HepG2 (cell line): Measurements from ENCODE around the gene TCFL5. TPM values are rescaled to one million over a fixed set of nuclear protein-coding genes. Genes with fewer than 3 reads are reported as not detected.

ENCODE experiments used
- ATF7-NPFF ChIP-seq: sonication (generic); formaldehyde crosslinking; IDR thresholded peaks from 2 replicates; pipeline ENCODE4 v1.8.1; 2023; ENCODE audit warnings: mild to moderate bottlenecking, low read depth, missing genetic modification reagents, moderate library complexity
- CENPX ChIP-seq: sonication (generic); formaldehyde crosslinking; IDR thresholded peaks from 2 replicates; pipeline ENCODE4 v1.9.0; 2021; ENCODE audit warnings: mild to moderate bottlenecking, missing genetic modification reagents, moderate library complexity
- FOXK2 ChIP-seq: fragments of 450-650 bp; IDR thresholded peaks from 2 replicates; pipeline ENCODE4 v1.6.1; 2016
- NR2F2 ChIP-seq: IDR thresholded peaks from 2 replicates; pipeline ENCODE4 v1.6.1; 2012; ENCODE audit warnings: low read depth, inconsistent platforms, borderline replicate concordance
- TMF1 ChIP-seq: sonication (generic); formaldehyde crosslinking; IDR thresholded peaks from 2 replicates; pipeline ENCODE4 v1.8.1; 2022; ENCODE audit warnings: low read depth, missing genetic modification reagents
- WIZ ChIP-seq: sonication (generic); formaldehyde crosslinking; IDR thresholded peaks from 2 replicates; pipeline ENCODE4 v1.5.1; 2020; ENCODE audit warnings: mild to moderate bottlenecking, missing genetic modification reagents
- ZC3H4 ChIP-seq: sonication (generic); formaldehyde crosslinking; IDR thresholded peaks from 2 replicates; pipeline ENCODE4 v1.4.0; 2020; ENCODE audit warnings: missing genetic modification reagents, borderline replicate concordance
- ZMYM2 ChIP-seq: sonication (generic); formaldehyde crosslinking; IDR thresholded peaks from 2 replicates; pipeline ENCODE4 v1.8.0; 2022; ENCODE audit warnings: mild to moderate bottlenecking, missing genetic modification reagents
- ZNF207 ChIP-seq: fragments of 450-650 bp; IDR thresholded peaks from 2 replicates; pipeline ENCODE4 v1.6.1; 2016; ENCODE audit warnings: antibody characterized with exemption, borderline replicate concordance
- ZNF335 ChIP-seq: sonication (generic); formaldehyde crosslinking; IDR thresholded peaks from 2 replicates; pipeline ENCODE4 v1.4.0; 2020; ENCODE audit warnings: missing genetic modification reagents
- ZNF34 ChIP-seq: sonication (generic); formaldehyde crosslinking; IDR thresholded peaks from 2 replicates; pipeline ENCODE4 v1.4.0; 2020; ENCODE audit warnings: mild to moderate bottlenecking, missing genetic modification reagents, borderline replicate concordance
- ZNF451 ChIP-seq: sonication (generic); formaldehyde crosslinking; IDR thresholded peaks from 2 replicates; pipeline ENCODE4 v1.5.0; 2020; ENCODE audit warnings: mild to moderate bottlenecking, missing genetic modification reagents
- ZNF569 ChIP-seq: sonication (generic); formaldehyde crosslinking; IDR thresholded peaks from 2 replicates; pipeline ENCODE4 v1.5.0; 2020; ENCODE audit warnings: mild to moderate bottlenecking, missing genetic modification reagents, moderate library complexity, borderline replicate concordance
- ZNF614 ChIP-seq: IDR thresholded peaks from 2 replicates; pipeline ENCODE4 v1.6.1; 2018; ENCODE audit warnings: missing biosample characterization, missing genetic modification reagents, inconsistent platforms, borderline replicate concordance
- ZNF670 ChIP-seq: sonication (generic); formaldehyde crosslinking; IDR thresholded peaks from 2 replicates; pipeline ENCODE4 v1.8.0; 2022; ENCODE audit warnings: mild to moderate bottlenecking, missing genetic modification reagents, borderline replicate concordance
- ZNF775 ChIP-seq: sonication (generic); formaldehyde crosslinking; IDR thresholded peaks from 2 replicates; pipeline ENCODE4 v1.4.0; 2020; ENCODE audit warnings: missing genetic modification reagents, mild to moderate bottlenecking, moderate library complexity, borderline replicate concordance
- ZNF781 ChIP-seq: sonication (generic); formaldehyde crosslinking; IDR thresholded peaks from 2 replicates; pipeline ENCODE4 v1.5.1; 2020; ENCODE audit warnings: borderline replicate concordance, mild to moderate bottlenecking, missing genetic modification reagents; ENCODE audit errors: not compliant biosample characterization
- ZNF841 ChIP-seq: sonication (generic); formaldehyde crosslinking; IDR thresholded peaks from 2 replicates; pipeline ENCODE4 v1.8.1; 2023; ENCODE audit warnings: missing genetic modification reagents, borderline replicate concordance
- polyA plus RNA-seq, 8 experiments: library from polyadenylated mRNA; depleted of rRNA in 3 of 8; stranded (reverse) in 7 of 8; unstranded in 1 of 8; fragments of >200 nt; fragmentation: Illumina TruSeq in 4 of 8; extraction: Trizol in 4 of 8; gene quantifications; 2 replicates each; pipeline versions ENCODE4 v1.2.1 to v1.2.3, GENCODE V29; 2011 to 2016; ENCODE audit warnings: low read depth in 4 of 8, missing spikeins in 1 of 8, mixed read lengths in 1 of 8; ENCODE audit not compliant: insufficient read depth in 1 of 8
- total RNA-seq, 5 experiments: library from RNA; depleted of rRNA; stranded (reverse); fragments of >200 nt; fragmentation: Illumina TruSeq; extraction: Trizol; gene quantifications; 2 replicates each; pipeline ENCODE4 v1.2.3, GENCODE V29; 2016; ENCODE audit warnings: low read depth in 1 of 5
- TF ChIP-seq, protein P1 (sequence below): sonication (generic); formaldehyde crosslinking; IDR thresholded peaks from 2 replicates; pipeline ENCODE4 v1.4.0; 2020; ENCODE audit warnings: missing genetic modification reagents, mild to moderate bottlenecking, borderline replicate concordance
- TF ChIP-seq, protein P2 (sequence below): IDR thresholded peaks from 2 replicates; pipeline ENCODE4 v1.6.1; 2016; ENCODE audit warnings: low read depth, missing genetic modification reagents, missing compliant biosample characterization
- TF ChIP-seq, protein P3 (sequence below): sonication (generic); formaldehyde crosslinking; IDR thresholded peaks from 2 replicates; pipeline ENCODE4 v1.5.1; 2020; ENCODE audit warnings: missing genetic modification reagents, mild to moderate bottlenecking, borderline replicate concordance
- TF ChIP-seq, protein P4 (sequence below): sonication (generic); formaldehyde crosslinking; IDR thresholded peaks from 2 replicates; pipeline ENCODE4 v1.5.0; 2020; ENCODE audit warnings: mild to moderate bottlenecking, missing genetic modification reagents, moderate library complexity

Gene TCFL5
- total and polyA plus RNA-seq, 2 of the 13 experiments (the other 11 are each of a cell fraction or from before 2014, with no cell fraction given): 14.8 to 20.0 TPM

DNA sequence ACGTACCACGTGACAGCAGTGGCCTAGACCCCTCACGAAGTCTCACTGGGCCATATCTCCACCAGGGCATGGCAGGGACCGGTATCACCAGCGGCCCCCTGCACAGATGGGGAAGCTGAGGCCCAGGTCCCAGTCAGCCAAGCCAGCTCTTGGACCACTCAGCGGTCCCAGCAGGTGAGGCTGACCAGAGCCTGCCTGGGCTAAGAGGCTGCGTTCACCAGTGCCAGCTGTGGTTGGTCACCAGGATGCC is 67.9 kb downstream of the TCFL5 start (continued):
- TF ChIP-seq ZNF614 (CRISPR knock-in tag) (peak; percentile 31; the same call in 1 of the 2 replicates), ZNF207 (no peak), ZNF335 (CRISPR knock-in tag) (no peak), NR2F2 (no peak), TMF1 (CRISPR knock-in tag) (no peak), ZNF569 (CRISPR knock-in tag) (no peak), FOXK2 (no peak), ZNF781 (CRISPR knock-in tag) (peak; percentile 85), WIZ (CRISPR knock-in tag) (no peak), ZC3H4 (CRISPR knock-in tag) (no peak; the same call in 1 of the 2 replicates), ZNF34 (no peak), ZNF670 (no peak), ZNF775 (CRISPR knock-in tag) (no peak), ZNF841 (no peak), ZMYM2 (CRISPR knock-in tag) (peak; percentile 84; the same call in 1 of the 2 replicates), ZNF451 (CRISPR knock-in tag) (peak; percentile 52; the same call in 1 of the 2 replicates), ATF7-NPFF (CRISPR knock-in tag) (no peak), CENPX (CRISPR knock-in tag) (no peak)
- TF ChIP-seq, protein P1, sequence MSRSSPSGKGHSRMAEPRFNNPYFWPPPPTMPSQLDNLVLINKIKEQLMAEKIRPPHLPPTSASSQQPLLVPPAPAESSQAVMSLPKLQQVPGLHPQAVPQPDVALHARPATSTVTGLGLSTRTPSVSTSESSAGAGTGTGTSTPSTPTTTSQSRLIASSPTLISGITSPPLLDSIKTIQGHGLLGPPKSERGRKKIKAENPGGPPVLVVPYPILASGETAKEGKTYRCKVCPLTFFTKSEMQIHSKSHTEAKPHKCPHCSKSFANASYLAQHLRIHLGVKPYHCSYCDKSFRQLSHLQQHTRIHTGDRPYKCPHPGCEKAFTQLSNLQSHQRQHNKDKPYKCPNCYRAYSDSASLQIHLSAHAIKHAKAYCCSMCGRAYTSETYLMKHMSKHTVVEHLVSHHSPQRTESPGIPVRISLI: no peak
- TF ChIP-seq, protein P2, sequence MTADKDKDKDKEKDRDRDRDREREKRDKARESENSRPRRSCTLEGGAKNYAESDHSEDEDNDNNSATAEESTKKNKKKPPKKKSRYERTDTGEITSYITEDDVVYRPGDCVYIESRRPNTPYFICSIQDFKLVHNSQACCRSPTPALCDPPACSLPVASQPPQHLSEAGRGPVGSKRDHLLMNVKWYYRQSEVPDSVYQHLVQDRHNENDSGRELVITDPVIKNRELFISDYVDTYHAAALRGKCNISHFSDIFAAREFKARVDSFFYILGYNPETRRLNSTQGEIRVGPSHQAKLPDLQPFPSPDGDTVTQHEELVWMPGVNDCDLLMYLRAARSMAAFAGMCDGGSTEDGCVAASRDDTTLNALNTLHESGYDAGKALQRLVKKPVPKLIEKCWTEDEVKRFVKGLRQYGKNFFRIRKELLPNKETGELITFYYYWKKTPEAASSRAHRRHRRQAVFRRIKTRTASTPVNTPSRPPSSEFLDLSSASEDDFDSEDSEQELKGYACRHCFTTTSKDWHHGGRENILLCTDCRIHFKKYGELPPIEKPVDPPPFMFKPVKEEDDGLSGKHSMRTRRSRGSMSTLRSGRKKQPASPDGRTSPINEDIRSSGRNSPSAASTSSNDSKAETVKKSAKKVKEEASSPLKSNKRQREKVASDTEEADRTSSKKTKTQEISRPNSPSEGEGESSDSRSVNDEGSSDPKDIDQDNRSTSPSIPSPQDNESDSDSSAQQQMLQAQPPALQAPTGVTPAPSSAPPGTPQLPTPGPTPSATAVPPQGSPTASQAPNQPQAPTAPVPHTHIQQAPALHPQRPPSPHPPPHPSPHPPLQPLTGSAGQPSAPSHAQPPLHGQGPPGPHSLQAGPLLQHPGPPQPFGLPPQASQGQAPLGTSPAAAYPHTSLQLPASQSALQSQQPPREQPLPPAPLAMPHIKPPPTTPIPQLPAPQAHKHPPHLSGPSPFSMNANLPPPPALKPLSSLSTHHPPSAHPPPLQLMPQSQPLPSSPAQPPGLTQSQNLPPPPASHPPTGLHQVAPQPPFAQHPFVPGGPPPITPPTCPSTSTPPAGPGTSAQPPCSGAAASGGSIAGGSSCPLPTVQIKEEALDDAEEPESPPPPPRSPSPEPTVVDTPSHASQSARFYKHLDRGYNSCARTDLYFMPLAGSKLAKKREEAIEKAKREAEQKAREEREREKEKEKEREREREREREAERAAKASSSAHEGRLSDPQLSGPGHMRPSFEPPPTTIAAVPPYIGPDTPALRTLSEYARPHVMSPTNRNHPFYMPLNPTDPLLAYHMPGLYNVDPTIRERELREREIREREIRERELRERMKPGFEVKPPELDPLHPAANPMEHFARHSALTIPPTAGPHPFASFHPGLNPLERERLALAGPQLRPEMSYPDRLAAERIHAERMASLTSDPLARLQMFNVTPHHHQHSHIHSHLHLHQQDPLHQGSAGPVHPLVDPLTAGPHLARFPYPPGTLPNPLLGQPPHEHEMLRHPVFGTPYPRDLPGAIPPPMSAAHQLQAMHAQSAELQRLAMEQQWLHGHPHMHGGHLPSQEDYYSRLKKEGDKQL (CRISPR knock-in tag): no peak
- TF ChIP-seq, protein P3, sequence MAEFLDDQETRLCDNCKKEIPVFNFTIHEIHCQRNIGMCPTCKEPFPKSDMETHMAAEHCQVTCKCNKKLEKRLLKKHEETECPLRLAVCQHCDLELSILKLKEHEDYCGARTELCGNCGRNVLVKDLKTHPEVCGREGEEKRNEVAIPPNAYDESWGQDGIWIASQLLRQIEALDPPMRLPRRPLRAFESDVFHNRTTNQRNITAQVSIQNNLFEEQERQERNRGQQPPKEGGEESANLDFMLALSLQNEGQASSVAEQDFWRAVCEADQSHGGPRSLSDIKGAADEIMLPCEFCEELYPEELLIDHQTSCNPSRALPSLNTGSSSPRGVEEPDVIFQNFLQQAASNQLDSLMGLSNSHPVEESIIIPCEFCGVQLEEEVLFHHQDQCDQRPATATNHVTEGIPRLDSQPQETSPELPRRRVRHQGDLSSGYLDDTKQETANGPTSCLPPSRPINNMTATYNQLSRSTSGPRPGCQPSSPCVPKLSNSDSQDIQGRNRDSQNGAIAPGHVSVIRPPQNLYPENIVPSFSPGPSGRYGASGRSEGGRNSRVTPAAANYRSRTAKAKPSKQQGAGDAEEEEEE (CRISPR knock-in tag): peak; percentile 91; the same call in 1 of the 2 replicates
- TF ChIP-seq, protein P4, sequence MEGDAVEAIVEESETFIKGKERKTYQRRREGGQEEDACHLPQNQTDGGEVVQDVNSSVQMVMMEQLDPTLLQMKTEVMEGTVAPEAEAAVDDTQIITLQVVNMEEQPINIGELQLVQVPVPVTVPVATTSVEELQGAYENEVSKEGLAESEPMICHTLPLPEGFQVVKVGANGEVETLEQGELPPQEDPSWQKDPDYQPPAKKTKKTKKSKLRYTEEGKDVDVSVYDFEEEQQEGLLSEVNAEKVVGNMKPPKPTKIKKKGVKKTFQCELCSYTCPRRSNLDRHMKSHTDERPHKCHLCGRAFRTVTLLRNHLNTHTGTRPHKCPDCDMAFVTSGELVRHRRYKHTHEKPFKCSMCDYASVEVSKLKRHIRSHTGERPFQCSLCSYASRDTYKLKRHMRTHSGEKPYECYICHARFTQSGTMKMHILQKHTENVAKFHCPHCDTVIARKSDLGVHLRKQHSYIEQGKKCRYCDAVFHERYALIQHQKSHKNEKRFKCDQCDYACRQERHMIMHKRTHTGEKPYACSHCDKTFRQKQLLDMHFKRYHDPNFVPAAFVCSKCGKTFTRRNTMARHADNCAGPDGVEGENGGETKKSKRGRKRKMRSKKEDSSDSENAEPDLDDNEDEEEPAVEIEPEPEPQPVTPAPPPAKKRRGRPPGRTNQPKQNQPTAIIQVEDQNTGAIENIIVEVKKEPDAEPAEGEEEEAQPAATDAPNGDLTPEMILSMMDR (CRISPR knock-in tag): no peak
